Vagina (tissue), 2 donors: ENCODE measurements around the gene MBD3L1. TPM values are rescaled to one million over a fixed set of nuclear protein-coding genes. Genes with fewer than 3 reads are reported as not detected.

ENCODE experiments used
- DNase-seq, 2 donors: peaks; one replicate each; pipeline ENCODE4 v3.0.0-alpha.2; 2017; ENCODE audit errors: extremely low spot score in 2 of 2
- H3K27ac ChIP-seq: fragments of 200-600 bp; sonication (generic); one replicate; pipeline ENCODE4 v1.5.1; 2019
- H3K27me3 ChIP-seq: fragments of 200-600 bp; sonication (generic); one replicate; pipeline ENCODE4 v1.5.1; 2019
- H3K36me3 ChIP-seq, 2 donors: fragments of 200-600 bp; sonication (generic); one replicate each; pipeline ENCODE4 v1.5.1; 2017 to 2019
- H3K4me1 ChIP-seq: fragments of 200-600 bp; sonication (generic); one replicate; pipeline ENCODE4 v1.5.1; 2019
- H3K4me3 ChIP-seq, 2 donors: fragments of 200-600 bp; sonication (generic); 1 replicate in 1 of 2; 2 replicates in 1 of 2; pipeline ENCODE4 v1.5.1; 2016 to 2019
- H3K9me3 ChIP-seq: fragments of 200-600 bp; sonication (generic); one replicate; pipeline ENCODE4 v1.5.1; 2019
- POLR2A ChIP-seq, 2 donors: fragments of 450-650 bp; IDR thresholded peaks; one replicate each; pipeline ENCODE4 v1.6.1; 2017; ENCODE audit warnings: antibody characterized with exemption in 2 of 2, mild to moderate bottlenecking in 2 of 2, moderate library complexity in 2 of 2
- POLR2AphosphoS5 ChIP-seq, 2 donors: sonication (generic); formaldehyde crosslinking; IDR thresholded peaks; one replicate each; pipeline ENCODE4 v1.9.0; 2017; ENCODE audit warnings: antibody characterized with exemption in 2 of 2, mild to moderate bottlenecking in 2 of 2, low read depth in 1 of 2; ENCODE audit not compliant: insufficient read depth in 1 of 2
- intact Hi-C: fragments of 100-400 bp; cut with DNase I; formaldehyde crosslinking; loops from one replicate; pipeline ENCODE4 v1.15.1; 2023
- total RNA-seq: library from RNA; depleted of rRNA; stranded (reverse); fragments of >200 nt; gene quantifications from one replicate; pipeline ENCODE4 v1.2.3, GENCODE V29; 2016
- TF ChIP-seq, protein P1 (sequence below), 3 experiments: fragments of 450-650 bp in 2 of 3; fragments of 200-600 bp in 1 of 3; sonication (generic) in 1 of 3; IDR thresholded peaks; one replicate each; pipeline ENCODE4 v1.5.1; 2017 to 2019; ENCODE audit warnings: antibody characterized with exemption in 3 of 3, mild to moderate bottlenecking in 2 of 3, moderate library complexity in 2 of 3

The MBD3L1 gene
- total RNA-seq, 1 donor from 2014 or later = not detected

DNA sequence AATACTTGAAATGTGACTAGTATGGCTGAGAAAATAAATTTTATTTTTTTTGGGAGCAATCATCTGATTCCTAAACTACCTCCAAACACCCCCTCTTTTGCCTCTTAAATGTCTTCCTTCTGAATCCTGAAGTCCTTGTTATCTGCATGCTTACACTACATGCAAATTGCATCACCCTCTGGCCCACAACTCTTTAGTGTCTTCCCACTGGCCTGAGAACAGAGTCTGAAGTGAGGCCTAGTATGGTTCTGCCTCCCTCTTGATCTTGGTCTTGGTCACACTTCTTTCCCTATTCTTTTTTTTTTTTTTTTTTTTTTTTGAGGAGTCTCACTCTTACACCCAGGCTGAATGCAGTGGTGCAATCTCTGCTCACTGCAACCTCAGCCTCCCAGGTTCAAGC is 4.9 kb upstream of the MBD3L1 start:
- Histone ChIP-seq H3K27me3 (no peaks in the 10 kb centered on the region), H3K27ac (no peak overlapping the region), H3K9me3 (no peaks in the 10 kb centered on the region), H3K4me1 (peaks cover 8% of the 10 kb centered on the region), H3K36me3 (peaks cover 7 to 36% of the 10 kb centered on the region in 2 donors), H3K4me3 (no peak overlapping the region)
- peak in 1 of 2 donors; percentile 2 for DNase-seq
- intact Hi-C loops = no loop called here
- no peak for TF ChIP-seq POLR2A (IDR thresholded peaks at IDR 0.05)
- no peak for TF ChIP-seq POLR2AphosphoS5 (IDR thresholded peaks at IDR 0.05; ENCODE audit: insufficient read depth in 1 of 2, low read depth in 1 of 2)
- TF ChIP-seq, protein P1, sequence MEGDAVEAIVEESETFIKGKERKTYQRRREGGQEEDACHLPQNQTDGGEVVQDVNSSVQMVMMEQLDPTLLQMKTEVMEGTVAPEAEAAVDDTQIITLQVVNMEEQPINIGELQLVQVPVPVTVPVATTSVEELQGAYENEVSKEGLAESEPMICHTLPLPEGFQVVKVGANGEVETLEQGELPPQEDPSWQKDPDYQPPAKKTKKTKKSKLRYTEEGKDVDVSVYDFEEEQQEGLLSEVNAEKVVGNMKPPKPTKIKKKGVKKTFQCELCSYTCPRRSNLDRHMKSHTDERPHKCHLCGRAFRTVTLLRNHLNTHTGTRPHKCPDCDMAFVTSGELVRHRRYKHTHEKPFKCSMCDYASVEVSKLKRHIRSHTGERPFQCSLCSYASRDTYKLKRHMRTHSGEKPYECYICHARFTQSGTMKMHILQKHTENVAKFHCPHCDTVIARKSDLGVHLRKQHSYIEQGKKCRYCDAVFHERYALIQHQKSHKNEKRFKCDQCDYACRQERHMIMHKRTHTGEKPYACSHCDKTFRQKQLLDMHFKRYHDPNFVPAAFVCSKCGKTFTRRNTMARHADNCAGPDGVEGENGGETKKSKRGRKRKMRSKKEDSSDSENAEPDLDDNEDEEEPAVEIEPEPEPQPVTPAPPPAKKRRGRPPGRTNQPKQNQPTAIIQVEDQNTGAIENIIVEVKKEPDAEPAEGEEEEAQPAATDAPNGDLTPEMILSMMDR (IDR thresholded peaks at IDR 0.05) = no peak

DNA sequence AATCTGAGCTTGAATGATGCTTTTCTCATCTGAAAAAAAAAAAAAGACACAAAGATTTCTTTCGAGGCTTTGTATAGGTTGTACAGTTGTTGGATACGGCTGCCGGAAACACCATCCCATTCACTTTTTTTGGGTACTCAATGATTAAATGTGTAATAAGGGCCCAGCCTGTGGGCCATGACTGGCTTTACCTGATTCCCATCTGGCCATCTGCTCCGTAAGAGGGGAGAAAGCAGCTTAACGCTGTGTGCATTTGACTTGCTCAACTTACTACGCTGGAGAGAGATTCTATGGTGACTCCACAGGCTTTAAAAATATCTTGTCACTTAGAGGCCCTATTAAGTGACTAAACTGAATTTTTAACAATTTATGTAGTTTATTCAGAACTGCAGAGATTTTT is 804 bp upstream of the MBD3L1 start:
- TF ChIP-seq POLR2AphosphoS5 (IDR thresholded peaks at IDR 0.05; ENCODE audit: insufficient read depth in 1 of 2, low read depth in 1 of 2) = no peak
- TF ChIP-seq POLR2A (IDR thresholded peaks at IDR 0.05) = no peak
- TF ChIP-seq, protein P1 (IDR thresholded peaks at IDR 0.05) = no peak
- H3K9me3 ChIP-seq = no peaks in the 10 kb centered on the region
- intact Hi-C loops = loop anchor here (5.0 kb wide), 1 partner anchor 961 kb away; no protein-coding TSS in a partner anchor
- peaks cover 0 to 3% of the 10 kb centered on the region in 2 donors for H3K36me3 ChIP-seq
- peak overlapping the region; percentile 51 to 84 for H3K4me3 ChIP-seq
- peaks cover 8% of the 10 kb centered on the region for H3K4me1 ChIP-seq
- DNase-seq = no peak
- H3K27me3 ChIP-seq = no peaks in the 10 kb centered on the region
- H3K27ac ChIP-seq = peak overlapping the region; percentile 86

DNA sequence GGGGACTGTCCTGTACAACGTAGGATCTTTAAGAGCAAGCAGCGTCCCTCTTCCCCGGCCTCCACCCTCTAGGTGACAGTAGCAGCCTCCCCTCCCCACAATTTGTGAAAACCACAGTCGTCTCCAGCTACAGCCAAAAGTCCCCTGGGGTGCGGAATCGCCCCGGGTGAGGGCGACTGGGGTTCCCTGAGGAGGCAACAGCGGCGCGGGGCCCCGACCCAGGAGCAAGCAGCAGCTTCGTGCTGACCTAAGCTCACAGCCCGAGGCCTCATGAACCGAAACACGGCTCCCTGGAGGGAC is 395 bp upstream of the MBD3L1 start:
- Histone ChIP-seq H3K36me3 (peaks cover 0 to 3% of the 10 kb centered on the region in 2 donors), H3K9me3 (no peaks in the 10 kb centered on the region), H3K4me3 (peak overlapping the region; percentile 51 to 84), H3K4me1 (peaks cover 8% of the 10 kb centered on the region), H3K27ac (peak overlapping the region; percentile 86), H3K27me3 (no peaks in the 10 kb centered on the region)
- TF ChIP-seq POLR2AphosphoS5 (IDR thresholded peaks at IDR 0.05; ENCODE audit: insufficient read depth in 1 of 2, low read depth in 1 of 2) = no peak
- intact Hi-C loops = loop anchor here (5.0 kb wide), 1 partner anchor 961 kb away; no protein-coding TSS in a partner anchor
- DNase-seq = no peak

- intact Hi-C loops = no loop called here
- H3K27ac ChIP-seq = no peak overlapping the region
- TF ChIP-seq POLR2A (IDR thresholded peaks at IDR 0.05) (no peak), POLR2AphosphoS5 (IDR thresholded peaks at IDR 0.05; ENCODE audit: insufficient read depth in 1 of 2, low read depth in 1 of 2) (no peak)
- TF ChIP-seq, protein P1 (IDR thresholded peaks at IDR 0.05) = no peak
- no peak for DNase-seq
- peaks cover 8% of the 10 kb centered on the region for H3K4me1 ChIP-seq
- no peaks in the 10 kb centered on the region for H3K9me3 ChIP-seq
- H3K27me3 ChIP-seq = no peaks in the 10 kb centered on the region
- no peaks in the 10 kb centered on the region for H3K36me3 ChIP-seq
- no peak overlapping the region for H3K4me3 ChIP-seq
These were observed 3.3 kb downstream of the MBD3L1 start for GRCh38 chr19:8835446-8835845.

- Histone ChIP-seq H3K4me3 (no peak overlapping the region), H3K27me3 (no peaks in the 10 kb centered on the region), H3K4me1 (peaks cover 8% of the 10 kb centered on the region), H3K27ac (no peak overlapping the region), H3K36me3 (no peaks in the 10 kb centered on the region), H3K9me3 (no peaks in the 10 kb centered on the region)
- intact Hi-C loops = no loop called here
- TF ChIP-seq POLR2A (IDR thresholded peaks at IDR 0.05) (no peak), POLR2AphosphoS5 (IDR thresholded peaks at IDR 0.05; ENCODE audit: insufficient read depth in 1 of 2, low read depth in 1 of 2) (no peak)
- TF ChIP-seq, protein P1 (IDR thresholded peaks at IDR 0.05) = no peak
- DNase-seq = no peak
These were observed 3.7 kb downstream of the MBD3L1 start for GRCh38 chr19:8835877-8836276.
